NAMALWA (cell line): ENCODE results near the gene LPCAT3.
A peak's percentile ranks its signal among the peaks of the same experiment; 100 is the strongest.

ENCODE experiments used
- DNase-seq: peaks from one replicate; pipeline ENCODE4 v3.0.0-alpha.2; 2015; ENCODE audit warnings: low spot score

LPCAT3 gene

DNA sequence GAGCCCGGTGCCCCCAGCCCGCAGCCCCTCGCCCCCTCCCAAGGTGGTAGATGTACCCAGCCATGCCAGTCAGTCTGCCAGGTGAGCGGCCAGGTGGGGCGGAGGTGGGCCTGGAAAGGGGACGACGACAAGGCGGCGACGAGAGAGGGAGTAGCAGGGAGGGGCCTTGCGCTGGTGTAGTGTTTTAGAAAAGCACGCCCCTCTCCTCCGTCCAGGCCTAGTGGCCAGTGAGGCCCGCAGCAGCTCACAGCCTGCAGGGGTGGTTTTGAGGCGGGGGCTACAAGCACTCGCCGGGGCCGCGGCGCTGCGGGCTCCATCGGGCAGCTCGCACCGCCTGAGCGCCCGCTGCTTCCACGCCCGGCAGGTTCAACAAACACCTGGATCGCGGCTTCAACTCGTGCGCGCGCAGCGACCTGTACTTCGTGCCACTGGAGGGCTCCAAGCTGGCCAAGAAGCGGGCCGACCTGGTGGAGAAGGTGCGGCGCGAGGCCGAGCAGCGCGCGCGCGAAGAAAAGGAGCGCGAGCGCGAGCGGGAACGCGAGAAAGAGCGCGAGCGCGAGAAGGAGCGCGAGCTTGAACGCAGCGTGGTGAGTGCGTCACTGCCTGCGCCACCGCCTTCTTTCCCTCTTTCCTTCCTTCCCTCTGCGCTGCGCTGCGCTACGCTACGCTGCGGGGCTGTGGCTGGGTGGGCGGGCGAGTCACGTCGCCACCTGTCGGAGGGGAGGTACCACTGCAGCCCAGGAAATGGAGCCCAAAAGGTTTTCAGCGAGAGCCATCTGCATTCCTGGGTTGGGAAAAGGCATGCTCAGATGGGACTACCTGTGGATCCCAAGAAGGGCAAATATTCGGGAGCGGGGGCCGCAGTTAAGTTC, 80.6 kb downstream of the LPCAT3 start:
- peak; percentile 98 for DNase-seq

DNA sequence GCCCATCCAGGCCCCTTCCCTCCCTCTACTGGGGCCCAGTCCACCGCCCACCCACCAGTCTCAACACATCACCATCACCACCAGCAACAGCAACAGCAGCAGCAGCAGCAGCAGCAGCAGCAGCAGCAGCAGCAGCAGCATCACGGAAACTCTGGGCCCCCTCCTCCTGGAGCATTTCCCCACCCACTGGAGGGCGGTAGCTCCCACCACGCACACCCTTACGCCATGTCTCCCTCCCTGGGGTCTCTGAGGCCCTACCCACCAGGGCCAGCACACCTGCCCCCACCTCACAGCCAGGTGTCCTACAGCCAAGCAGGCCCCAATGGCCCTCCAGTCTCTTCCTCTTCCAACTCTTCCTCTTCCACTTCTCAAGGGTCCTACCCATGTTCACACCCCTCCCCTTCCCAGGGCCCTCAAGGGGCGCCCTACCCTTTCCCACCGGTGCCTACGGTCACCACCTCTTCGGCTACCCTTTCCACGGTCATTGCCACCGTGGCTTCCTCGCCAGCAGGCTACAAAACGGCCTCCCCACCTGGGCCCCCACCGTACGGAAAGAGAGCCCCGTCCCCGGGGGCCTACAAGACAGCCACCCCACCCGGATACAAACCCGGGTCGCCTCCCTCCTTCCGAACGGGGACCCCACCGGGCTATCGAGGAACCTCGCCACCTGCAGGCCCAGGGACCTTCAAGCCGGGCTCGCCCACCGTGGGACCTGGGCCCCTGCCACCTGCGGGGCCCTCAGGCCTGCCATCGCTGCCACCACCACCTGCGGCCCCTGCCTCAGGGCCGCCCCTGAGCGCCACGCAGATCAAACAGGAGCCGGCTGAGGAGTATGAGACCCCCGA, 81.4 kb downstream of the LPCAT3 start:
- DNase-seq: peak; percentile 83

DNA sequence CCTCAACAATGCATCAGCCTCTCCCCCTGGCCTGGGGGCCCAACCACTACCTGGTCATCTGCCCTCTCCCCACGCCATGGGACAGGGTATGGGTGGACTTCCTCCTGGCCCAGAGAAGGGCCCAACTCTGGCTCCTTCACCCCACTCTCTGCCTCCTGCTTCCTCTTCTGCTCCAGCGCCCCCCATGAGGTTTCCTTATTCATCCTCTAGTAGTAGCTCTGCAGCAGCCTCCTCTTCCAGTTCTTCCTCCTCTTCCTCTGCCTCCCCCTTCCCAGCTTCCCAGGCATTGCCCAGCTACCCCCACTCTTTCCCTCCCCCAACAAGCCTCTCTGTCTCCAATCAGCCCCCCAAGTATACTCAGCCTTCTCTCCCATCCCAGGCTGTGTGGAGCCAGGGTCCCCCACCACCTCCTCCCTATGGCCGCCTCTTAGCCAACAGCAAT, 82.1 kb downstream of the LPCAT3 start:
- DNase-seq: no peak

DNA sequence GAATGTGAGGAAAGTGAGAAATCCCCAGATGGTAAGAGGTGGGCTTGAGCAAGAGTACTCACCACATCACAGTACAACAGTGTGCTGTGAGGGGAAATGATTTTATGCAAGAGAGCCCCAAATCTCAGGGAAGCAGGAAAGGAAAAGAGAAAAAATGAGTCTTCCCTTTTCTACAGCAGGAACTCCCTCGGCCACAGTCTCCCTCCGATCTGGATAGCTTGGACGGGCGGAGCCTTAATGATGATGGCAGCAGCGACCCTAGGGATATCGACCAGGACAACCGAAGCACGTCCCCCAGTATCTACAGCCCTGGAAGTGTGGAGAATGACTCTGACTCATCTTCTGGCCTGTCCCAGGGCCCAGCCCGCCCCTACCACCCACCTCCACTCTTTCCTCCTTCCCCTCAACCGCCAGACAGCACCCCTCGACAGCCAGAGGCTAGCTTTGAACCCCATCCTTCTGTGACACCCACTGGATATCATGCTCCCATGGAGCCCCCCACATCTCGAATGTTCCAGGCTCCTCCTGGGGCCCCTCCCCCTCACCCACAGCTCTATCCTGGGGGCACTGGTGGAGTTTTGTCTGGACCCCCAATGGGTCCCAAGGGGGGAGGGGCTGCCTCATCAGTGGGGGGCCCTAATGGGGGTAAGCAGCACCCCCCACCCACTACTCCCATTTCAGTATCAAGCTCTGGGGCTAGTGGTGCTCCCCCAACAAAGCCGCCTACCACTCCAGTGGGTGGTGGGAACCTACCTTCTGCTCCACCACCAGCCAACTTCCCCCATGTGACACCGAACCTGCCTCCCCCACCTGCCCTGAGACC, 82.7 kb downstream of the LPCAT3 start:
- DNase-seq: no peak

DNA sequence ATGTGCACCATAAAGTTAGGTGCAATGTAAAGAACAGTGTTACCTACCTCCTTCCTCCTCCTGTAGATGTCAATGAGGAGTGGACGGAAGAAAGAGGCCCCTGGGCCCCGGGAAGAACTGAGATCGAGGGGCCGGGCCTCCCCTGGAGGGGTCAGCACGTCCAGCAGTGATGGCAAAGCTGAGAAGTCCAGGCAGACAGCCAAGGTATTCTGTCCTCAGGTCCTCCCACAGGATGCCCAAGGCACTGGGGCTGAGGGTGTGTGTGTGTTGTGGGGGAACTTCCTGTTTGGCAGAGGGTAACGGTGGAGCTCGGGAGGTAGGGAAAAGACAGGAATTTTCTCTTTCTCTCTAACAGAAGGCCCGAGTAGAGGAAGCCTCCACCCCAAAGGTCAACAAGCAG, 84.2 kb downstream of the LPCAT3 start:
- no peak for DNase-seq

DNA sequence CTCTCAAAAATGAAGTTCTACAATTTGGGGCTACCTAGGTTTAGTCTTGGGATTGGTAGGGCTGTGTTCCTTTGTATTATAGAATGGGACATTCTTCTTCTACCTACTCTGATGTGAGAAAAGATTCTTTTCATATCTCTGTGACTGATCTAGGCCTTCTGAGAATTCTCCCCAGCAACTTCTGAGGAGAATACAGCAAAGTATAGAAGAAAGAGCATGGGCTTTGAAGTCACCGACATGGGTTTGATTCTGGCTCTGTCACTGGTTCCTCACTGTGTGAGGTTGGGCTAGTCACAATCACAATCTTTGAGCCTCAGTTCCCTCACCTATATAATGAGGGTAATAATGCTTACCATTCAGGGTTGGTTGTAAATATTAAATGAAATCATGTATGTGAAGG, 85.5 kb downstream of the LPCAT3 start:
- DNase-seq: no peak

DNA sequence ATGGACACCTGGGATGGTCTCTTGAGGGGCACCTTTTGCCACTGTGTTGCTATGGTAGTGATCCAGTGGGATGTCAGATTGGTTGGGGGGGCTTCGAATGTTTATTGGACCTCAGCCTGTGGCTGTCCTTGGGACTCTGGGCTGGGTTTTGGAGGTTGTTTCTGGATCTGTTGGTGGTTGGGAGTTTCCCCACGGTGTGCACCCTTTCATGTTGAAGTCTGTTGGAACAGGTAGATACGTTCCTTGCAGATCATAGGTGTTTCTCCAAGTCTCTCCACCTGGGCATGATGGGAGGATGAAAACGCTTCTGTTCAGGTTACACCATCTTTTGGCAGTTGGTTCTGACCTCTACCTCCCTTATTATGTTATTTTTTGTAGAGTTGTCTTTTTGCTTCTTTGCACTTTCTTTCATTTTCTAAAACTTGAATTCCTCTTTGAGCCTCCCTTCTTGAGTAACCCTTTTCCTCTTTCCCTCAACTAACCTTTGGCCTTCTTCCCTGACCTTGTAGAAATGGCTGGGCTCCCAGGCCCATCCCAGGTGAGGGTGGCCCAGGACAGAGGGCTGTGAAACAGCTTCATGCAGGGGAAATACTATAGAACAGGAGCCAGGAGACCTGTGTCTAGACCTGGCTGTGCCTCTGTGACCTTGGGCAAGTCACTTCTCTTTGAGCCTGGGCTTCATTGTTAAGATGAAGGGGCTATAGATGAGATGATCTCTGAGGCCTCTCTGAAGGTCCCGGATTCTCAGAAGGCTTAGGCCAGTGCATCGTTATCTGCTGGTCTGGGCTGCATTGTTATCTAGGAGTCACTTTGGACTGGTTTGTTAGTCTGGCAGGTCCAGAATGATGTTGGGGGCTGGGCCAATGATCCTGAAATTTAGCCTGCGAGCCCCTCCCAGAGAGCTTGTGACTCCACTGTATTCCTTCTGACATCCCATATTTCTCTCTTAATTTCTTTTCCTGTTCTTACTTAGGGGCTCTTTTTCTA, 88.5 kb downstream of the LPCAT3 start:
- DNase-seq: no peak

DNA sequence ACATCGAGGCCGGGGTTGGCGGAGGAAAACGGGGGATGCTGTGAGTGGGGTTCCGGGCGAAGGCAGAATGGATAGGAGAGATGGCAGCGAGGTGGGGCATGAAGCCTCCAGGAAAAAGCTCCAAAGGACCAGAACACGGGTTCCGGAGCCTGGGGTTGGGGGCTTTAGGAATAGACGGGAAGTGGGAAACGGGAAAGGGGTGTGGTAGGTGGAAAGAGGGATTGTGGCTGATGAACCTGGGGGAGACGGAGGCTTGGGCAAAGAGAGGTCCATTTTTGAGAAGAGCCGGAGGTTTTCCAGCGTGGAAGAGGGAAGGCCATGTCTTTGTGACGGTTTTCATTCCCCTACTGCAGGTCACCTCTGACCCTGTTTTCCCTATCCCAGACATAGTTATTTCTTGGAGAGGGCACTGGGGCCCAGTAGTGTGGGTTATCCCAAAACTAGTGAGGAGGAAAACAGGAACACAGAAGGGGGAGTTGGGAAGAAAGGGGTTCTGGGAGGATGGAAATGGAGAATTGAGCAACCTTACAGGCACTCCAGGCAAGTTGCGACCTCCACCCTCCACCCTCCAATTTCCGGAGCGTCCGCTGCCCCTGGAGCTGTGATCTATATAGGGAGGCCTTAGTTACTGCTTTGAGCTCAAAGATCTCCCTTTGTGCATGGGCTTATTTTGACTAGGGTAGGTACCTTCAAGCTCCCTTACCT, 89.4 kb downstream of the LPCAT3 start:
- DNase-seq: no peak

DNA sequence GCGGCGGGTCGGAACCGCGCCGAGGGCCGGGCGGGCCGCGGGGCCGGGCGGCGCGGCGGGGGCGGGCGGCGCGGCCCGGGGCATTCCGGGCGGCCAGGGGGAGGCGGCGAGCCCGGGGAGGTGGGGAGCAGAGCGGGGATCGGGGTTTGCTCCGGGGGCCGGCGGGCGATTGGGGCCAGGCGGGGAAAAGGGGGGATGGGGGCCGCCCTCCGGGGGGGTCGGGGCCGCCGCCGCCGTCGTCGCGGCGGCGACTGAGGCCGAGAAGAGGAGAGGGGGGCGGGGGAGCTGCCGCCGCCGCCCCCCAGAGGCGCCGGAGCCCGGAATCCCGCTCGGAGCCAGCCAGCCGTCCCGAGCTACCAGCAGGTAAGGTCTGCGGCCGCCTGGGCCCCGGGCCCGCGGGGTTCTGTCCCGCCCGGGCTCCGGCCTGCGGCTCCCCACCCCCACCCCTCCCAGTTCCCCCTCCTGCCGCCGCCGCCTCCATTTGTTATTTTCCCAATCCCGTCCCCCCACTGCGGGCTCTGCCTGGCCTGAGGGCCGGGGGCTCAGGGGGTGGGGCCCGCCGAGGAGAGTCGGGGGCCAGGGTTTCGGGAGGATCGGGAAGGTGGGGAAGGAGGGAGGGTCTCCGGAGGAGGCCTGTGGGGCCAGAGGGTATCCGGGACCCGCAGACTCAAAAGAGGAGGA, 90.1 kb downstream of the LPCAT3 start:
- DNase-seq: no peak

DNA sequence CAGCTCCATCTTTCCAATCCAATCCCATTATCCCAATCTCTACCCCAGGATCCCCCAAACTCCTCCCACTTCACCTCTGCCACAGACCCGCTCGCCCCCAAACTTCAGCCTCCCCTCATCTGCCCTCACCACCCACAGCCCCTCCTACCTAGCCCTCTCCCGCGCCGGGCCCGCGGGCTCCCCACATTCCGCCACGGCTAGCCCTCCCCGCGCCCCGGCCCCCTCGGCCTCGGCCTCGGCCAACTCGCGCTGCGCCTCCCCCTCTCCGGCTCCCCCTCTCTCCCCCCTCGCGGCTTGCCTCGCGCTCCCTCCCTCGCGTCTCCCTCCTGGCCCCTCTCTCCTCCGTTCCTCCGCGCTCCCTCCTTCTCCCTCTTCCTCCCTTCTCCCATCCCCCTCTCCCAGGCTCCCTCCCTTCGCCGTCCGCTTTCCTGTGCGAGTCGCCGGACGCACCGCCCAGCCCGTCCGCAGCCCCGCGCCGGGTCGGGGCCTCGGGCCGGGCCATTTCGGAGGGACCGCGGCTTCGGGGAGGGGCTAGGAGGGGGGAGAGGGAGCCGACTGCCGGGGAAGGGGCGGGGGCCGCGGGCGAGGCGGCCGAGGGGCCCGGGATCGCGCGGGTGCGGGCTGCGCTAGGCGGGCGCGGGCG, 90.8 kb downstream of the LPCAT3 start, which contains the start of gene ATN1:
Gene ATN1, plus strand, starts transcription at position 581 of the 643 bp plus-strand sequence. CDS start 6,043 bp downstream, outside the sequence.
- no peak for DNase-seq
